ENCODE measurements around the gene TMPO. TPM values are rescaled to one million over a fixed set of nuclear protein-coding genes. Genes with fewer than 3 reads are reported as not detected.

The TMPO gene
- total and polyA plus RNA-seq, 10 of the 15 experiments (the other 5 are each of a cell fraction or from before 2014, with no cell fraction given), result 79.8 to 246 (median 179) TPM

DNA sequence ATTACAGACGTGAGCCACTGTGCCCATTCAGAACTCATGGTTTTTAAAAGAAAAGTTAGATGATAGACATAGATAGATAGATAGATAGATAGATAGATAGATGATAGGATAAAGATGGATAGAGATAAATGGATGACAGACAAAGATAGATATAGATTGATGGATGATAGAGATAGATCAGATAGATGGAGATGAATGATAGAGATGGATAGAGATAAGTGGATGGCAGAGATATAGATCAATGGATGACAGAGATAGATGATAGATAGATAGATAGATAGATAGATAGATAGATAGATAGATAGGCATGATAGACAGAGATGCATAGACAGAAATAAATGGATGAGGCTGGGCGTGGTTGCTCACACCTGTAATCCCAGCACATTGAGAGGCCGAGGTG lies 64.4 kb downstream of the TMPO start:
- H4K20me1 ChIP-seq (ENCODE audit: control insufficient read depth, insufficient read depth), result no peaks in the 10 kb centered on the region
- 84% methylated on average over 3 of the region's 3 CpGs for WGBS (ENCODE audit: insufficient coverage, insufficient replicate concordance, low lambda C conversion rate, missing lambda C conversion rate)
- FAIRE-seq (no peak), DNase-seq (ENCODE audit: low read depth, low spot score) (no peak), ATAC-seq (no peak)
- intact Hi-C loops (cut with micrococcal nuclease; ENCODE audit: unreplicated experiment) (no loop called here), in situ Hi-C loops (cut with MboI) (no loop called here)
- no peaks in the 10 kb centered on the region for H3K9me3 ChIP-seq (replicated peaks; ENCODE audit: control insufficient read depth, insufficient read depth, low read length)
- TF ChIP-seq LARP7 (IDR thresholded peaks at IDR 0.05) (no peak), TCF3 (IDR thresholded peaks at IDR 0.05; ENCODE audit: borderline replicate concordance, insufficient read depth, low read depth, low read length) (no peak), NBN (IDR thresholded peaks at IDR 0.05) (no peak), ZNF207 (IDR thresholded peaks at IDR 0.05; ENCODE audit: borderline replicate concordance) (no peak), SUPT20H (IDR thresholded peaks at IDR 0.05; ENCODE audit: borderline replicate concordance, control insufficient read depth, low read depth, low read length) (no peak), ATF7 (IDR thresholded peaks at IDR 0.05; ENCODE audit: low read depth) (no peak), MTA2 (IDR thresholded peaks at IDR 0.05; ENCODE audit: low read depth) (no peak), WRNIP1 (IDR thresholded peaks at IDR 0.05; ENCODE audit: borderline replicate concordance, low read depth, low read length) (no peak), HCFC1 (IDR thresholded peaks at IDR 0.05; ENCODE audit: low read length) (no peak), SIN3A (IDR thresholded peaks at IDR 0.05; ENCODE audit: low read depth, low read length) (no peak)
- TF ChIP-seq, protein P1, sequence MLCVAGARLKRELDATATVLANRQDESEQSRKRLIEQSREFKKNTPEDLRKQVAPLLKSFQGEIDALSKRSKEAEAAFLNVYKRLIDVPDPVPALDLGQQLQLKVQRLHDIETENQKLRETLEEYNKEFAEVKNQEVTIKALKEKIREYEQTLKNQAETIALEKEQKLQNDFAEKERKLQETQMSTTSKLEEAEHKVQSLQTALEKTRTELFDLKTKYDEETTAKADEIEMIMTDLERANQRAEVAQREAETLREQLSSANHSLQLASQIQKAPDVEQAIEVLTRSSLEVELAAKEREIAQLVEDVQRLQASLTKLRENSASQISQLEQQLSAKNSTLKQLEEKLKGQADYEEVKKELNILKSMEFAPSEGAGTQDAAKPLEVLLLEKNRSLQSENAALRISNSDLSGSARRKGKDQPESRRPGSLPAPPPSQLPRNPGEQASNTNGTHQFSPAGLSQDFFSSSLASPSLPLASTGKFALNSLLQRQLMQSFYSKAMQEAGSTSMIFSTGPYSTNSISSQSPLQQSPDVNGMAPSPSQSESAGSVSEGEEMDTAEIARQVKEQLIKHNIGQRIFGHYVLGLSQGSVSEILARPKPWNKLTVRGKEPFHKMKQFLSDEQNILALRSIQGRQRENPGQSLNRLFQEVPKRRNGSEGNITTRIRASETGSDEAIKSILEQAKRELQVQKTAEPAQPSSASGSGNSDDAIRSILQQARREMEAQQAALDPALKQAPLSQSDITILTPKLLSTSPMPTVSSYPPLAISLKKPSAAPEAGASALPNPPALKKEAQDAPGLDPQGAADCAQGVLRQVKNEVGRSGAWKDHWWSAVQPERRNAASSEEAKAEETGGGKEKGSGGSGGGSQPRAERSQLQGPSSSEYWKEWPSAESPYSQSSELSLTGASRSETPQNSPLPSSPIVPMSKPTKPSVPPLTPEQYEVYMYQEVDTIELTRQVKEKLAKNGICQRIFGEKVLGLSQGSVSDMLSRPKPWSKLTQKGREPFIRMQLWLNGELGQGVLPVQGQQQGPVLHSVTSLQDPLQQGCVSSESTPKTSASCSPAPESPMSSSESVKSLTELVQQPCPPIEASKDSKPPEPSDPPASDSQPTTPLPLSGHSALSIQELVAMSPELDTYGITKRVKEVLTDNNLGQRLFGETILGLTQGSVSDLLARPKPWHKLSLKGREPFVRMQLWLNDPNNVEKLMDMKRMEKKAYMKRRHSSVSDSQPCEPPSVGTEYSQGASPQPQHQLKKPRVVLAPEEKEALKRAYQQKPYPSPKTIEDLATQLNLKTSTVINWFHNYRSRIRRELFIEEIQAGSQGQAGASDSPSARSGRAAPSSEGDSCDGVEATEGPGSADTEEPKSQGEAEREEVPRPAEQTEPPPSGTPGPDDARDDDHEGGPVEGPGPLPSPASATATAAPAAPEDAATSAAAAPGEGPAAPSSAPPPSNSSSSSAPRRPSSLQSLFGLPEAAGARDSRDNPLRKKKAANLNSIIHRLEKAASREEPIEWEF (IDR thresholded peaks at IDR 0.05; ENCODE audit: insufficient replicate concordance, low read depth, low read length), result no peak
- no peaks in the 10 kb centered on the region for H3K27me3 ChIP-seq (replicated peaks in 1 of 2; ENCODE audit: control insufficient read depth in 2 of 2, insufficient read depth in 2 of 2, low read length in 1 of 2)
- H3K4me3 ChIP-seq, result no peak overlapping the region
- no peak overlapping the region for H3K9ac ChIP-seq (ENCODE audit: control insufficient read depth, insufficient read depth, low read length)
- no TSS peak for BruUV-seq (replicated peaks)
- no peaks in the 10 kb centered on the region for H3K36me3 ChIP-seq (ENCODE audit: control insufficient read depth in 2 of 2, insufficient read depth in 2 of 2, low read length in 1 of 2)
- ChIA-PET POLR2A (no interaction called here), SMC1A (ENCODE audit: uncharacterized antibody, unreplicated experiment) (interaction anchor here (0.6 kb wide), 1 partner anchor 23 kb away, joined by 3 read pairs; no protein-coding TSS in a partner anchor), CTCF (interaction anchor here (0.6 to 1.2 kb wide), 3 partner anchors 8 to 42 kb away, joined by 4 read pairs; no protein-coding TSS in a partner anchor), RAD21 (ENCODE audit: unreplicated experiment) (no interaction called here)
- H3K27ac ChIP-seq (ENCODE audit: control insufficient read depth, insufficient read depth), result no peak overlapping the region
- H3K79me2 ChIP-seq (ENCODE audit: control insufficient read depth, insufficient read depth, low read length), result no peaks in the 10 kb centered on the region
- no peak overlapping the region for H2AFZ ChIP-seq (ENCODE audit: control insufficient read depth, low read depth, low read length)
- no peaks in the 10 kb centered on the region for H3K4me1 ChIP-seq (ENCODE audit: control insufficient read depth, insufficient read depth, low read length)
- no peak overlapping the region for H3K4me2 ChIP-seq (ENCODE audit: control insufficient read depth, insufficient read depth)

All from GM12878 (cell line).